Activated CD4-positive, alpha-beta T cell treated with anti-CD3 and anti-CD28 coated beads for 24 hours (primary cell): Measurements from ENCODE around the gene FAM114A1.
"Not testable (repeated sequence)": the region's sequence is repeated elsewhere in the genome, so short reads cannot be mapped to it uniquely, and the experiment has no call there.

Source experiments
- DNase-seq, 2 donors: peaks; one replicate each; pipeline ENCODE4 v3.0.0-alpha.2; 2020; ENCODE audit warnings: low read depth in 2 of 2

The FAM114A1 gene

GRCh38 chr4:38967260-38968095 lies 99.9 kb downstream of the FAM114A1 start:
- no peak for DNase-seq

- no peak for DNase-seq
Observed at GRCh38 chr4:38968668-38969067, 101.1 kb downstream of the FAM114A1 start.

- DNase-seq, result no peak
Observed at GRCh38 chr4:38976308-38976707, 108.7 kb downstream of the FAM114A1 start.

DNA sequence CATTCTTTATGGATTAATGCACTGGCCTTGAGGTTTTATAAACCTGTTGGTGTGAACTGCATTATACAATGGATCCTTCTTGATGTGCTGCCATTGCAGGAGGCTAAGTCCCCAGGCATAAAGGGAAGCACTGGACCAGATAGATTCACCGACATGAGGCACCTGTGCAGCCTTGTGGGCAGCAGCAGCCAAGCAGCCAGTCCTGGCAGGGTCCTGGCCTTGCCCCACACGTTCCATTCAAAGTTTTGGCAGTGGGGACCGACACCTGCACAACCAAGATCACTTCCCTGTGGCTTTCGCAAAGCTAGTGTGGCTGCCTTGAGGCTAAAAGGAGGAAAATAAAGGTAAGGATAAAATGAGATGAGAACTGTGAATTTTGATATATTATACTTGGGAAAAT lies 111.5 kb downstream of the FAM114A1 start:
- no peak for DNase-seq

DNA sequence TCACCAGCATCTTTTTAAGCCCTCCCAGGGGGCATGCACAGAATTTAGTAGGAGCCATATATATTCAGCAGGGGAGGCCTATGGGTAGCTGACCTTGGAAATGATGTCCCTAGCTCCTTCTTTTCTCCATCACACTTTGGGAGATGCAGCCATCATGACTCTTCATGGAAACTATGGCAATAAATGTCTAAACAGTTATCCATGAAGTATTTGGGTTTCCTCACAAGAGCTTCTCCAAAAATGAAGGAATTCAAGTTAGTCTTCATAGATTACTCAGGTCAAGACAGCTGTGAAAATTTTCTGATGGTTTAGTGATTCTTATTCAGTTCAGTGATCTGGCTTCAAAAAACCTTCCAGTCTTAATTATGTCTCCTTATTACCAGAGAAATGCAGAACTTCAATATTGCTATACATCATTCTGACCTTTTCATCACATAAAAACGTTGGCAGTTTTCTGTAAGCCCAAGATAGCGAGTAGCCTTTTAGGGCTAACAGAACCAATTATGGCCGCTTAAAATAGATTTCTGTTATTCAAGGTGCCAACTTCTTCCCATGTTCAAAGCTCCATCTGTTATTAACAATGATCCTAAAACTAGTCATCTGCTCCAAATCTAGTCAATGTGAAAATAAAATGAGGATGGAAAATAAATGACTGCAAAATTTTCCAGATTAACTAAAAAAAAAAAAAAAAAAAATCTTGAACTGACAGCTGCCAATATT lies 112.1 kb downstream of the FAM114A1 start:
- DNase-seq, result no peak

GRCh38 chr4:38980903-38981676 lies 113.5 kb downstream of the FAM114A1 start:
- DNase-seq, result no peak

GRCh38 chr4:38982361-38983095 lies 114.9 kb downstream of the FAM114A1 start:
- no peak for DNase-seq

- DNase-seq, result no peak
Observed at GRCh38 chr4:38983291-38983690, 115.7 kb downstream of the FAM114A1 start.

GRCh38 chr4:38983787-38984598 lies 116.4 kb downstream of the FAM114A1 start:
- DNase-seq, result no peak

GRCh38 chr4:38985410-38986100 lies 117.9 kb downstream of the FAM114A1 start:
- DNase-seq, result no peak

- no peak for DNase-seq
Observed at GRCh38 chr4:38987491-38987890, 119.9 kb downstream of the FAM114A1 start.

- DNase-seq, result not testable (repeated sequence)
Observed at GRCh38 chr4:38988353-38988752, 120.7 kb downstream of the FAM114A1 start.

GRCh38 chr4:38989487-38989886 lies 121.9 kb downstream of the FAM114A1 start:
- no peak for DNase-seq

DNA sequence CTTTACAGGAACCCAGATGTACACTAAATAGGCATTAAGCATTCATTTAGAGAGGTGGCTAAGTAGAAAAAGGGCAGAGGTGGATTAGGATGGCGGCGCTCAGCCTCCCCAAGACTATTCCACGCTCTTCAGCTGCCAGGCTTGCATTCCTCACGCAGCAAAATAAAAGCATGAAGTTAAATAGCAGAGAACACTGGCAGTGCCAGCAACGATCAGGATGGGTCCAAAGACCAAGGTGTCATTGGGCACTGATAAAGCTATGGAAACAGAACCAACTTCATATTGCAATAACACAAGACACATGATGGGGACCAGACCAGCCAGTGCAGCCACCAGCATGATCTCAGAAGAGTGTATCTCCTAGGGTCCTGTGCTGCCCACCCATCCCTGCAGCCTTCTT lies 122.6 kb downstream of the FAM114A1 start:
- no peak for DNase-seq

DNA sequence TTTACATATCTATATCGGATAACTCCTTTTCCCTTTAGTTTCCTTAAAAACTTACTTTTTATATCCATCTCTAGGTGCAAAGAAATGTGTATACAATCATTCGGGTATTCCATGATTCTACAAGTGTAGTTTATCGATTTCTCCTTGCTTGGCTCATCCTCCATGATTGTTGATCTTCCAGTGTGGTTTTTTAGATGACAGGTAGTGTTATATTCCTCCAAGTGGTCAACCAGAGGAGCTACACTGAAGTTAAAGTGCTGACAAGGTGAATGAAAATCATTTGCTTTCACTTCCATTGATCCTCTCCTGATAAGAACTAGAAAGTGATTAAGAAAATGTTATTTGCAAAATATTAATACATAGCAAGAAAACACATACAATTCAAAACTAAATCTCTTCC lies 126.1 kb downstream of the FAM114A1 start:
- no peak for DNase-seq

GRCh38 chr4:38994135-38994534 lies 126.5 kb downstream of the FAM114A1 start:
- no peak for DNase-seq
